ENCODE results near the gene CRYBB2. TPM values are rescaled to one million over a fixed set of nuclear protein-coding genes. Genes with fewer than 3 reads are reported as not detected.
"Not testable (repeated sequence)": the region's sequence is repeated elsewhere in the genome, so short reads cannot be mapped to it uniquely, and the experiment has no call there.

CRYBB2 gene
- total RNA-seq, 2 donors from 2014 or later = 0.77 TPM; not detected in 1

- no peaks in the 10 kb centered on the region for H3K27me3 Mint-ChIP-seq
These were observed 33.3 kb upstream of the CRYBB2 start for GRCh38 chr22:25186140-25186539.

GRCh38 chr22:25187469-25187868 lies 32.0 kb upstream of the CRYBB2 start:
- H3K27ac Mint-ChIP-seq = no peak overlapping the region

More at GRCh38 chr22:25186140-25186539, 33.3 kb upstream of the CRYBB2 start:
- Mint-ChIP-seq H3K27ac (no peak overlapping the region), H3K9me3 (no peaks in the 10 kb centered on the region), H3K4me1 (no peaks in the 10 kb centered on the region), H3K36me3 (ENCODE audit: low read depth) (no peaks in the 10 kb centered on the region), H3K4me3 (no peak overlapping the region)
- ATAC-seq (replicated peaks) = no peak

DNA sequence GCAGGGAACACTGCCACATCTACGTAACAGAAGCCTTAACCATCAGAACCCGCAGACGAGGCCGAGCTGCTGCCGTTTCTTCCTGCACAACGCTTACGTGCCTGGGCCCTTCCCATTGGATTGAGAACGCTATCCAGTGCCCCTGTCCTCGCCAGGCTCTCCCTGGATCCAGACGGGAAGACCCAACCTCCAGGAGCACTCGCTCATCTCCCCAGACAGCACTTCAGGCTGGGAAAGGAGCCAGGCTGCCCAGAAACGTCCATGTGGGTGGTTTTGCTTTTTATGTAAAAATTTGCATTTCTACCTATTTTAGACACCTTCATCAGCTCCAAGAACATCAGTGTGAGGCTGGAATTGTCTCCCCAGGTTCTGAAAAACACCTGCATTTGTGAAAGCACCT lies 27.0 kb upstream of the CRYBB2 start:
- no peaks in the 10 kb centered on the region for H3K36me3 Mint-ChIP-seq (ENCODE audit: low read depth)
- no peaks in the 10 kb centered on the region for H3K4me1 Mint-ChIP-seq
- H3K27me3 Mint-ChIP-seq = no peaks in the 10 kb centered on the region
- H3K9me3 Mint-ChIP-seq = no peaks in the 10 kb centered on the region
- no peak overlapping the region for H3K27ac Mint-ChIP-seq
- no peak overlapping the region for H3K4me3 Mint-ChIP-seq
- ATAC-seq (replicated peaks) = no peak

More at GRCh38 chr22:25187469-25187868, 32.0 kb upstream of the CRYBB2 start:
- no peak for ATAC-seq (replicated peaks)
- Mint-ChIP-seq H3K36me3 (ENCODE audit: low read depth) (no peaks in the 10 kb centered on the region), H3K4me3 (no peak overlapping the region), H3K27me3 (no peaks in the 10 kb centered on the region), H3K9me3 (no peaks in the 10 kb centered on the region), H3K4me1 (no peaks in the 10 kb centered on the region)

DNA sequence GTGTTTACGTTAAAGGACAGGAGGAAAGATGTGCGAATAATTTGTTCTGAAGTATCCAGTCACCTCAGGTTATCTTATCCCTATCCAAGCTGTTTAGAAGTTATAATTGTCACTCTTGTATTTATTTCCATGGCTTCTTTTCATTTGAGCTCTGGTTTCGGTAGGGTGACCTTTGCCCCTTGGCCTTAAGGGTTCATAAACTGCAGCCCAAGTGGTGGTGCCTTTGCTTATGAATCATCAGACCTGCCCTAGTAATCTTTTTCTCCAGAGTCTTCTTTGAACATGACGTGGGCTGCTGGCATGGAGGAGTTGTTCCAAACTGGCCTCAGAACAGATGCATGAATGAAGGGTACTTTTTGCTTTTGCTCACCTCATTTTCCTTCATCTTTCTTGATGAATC lies 26.3 kb upstream of the CRYBB2 start:
- Mint-ChIP-seq H3K36me3 (ENCODE audit: low read depth) (no peaks in the 10 kb centered on the region), H3K4me1 (no peaks in the 10 kb centered on the region), H3K27me3 (no peaks in the 10 kb centered on the region), H3K9me3 (no peaks in the 10 kb centered on the region), H3K4me3 (no peak overlapping the region), H3K27ac (no peak overlapping the region)
- no peak for ATAC-seq (replicated peaks)

DNA sequence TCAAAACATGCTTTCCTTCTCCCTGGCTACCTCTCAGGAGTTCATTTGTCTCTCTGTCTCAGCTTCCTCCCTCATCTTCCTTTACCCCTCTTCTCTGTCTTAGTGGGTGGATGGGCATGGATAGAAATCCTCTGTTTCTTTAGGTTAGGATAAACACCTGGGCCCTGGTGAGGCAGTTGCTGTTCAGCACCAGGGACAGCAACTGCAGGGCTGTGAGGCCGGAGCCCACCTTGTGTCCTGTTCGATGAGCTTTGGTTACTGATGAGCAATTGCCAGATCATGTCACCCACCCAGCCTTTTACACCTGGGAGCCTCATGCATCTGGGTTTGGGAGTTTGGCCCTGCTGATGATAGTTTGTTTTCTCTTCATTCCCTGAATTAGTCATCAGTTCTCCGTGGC lies 25.9 kb upstream of the CRYBB2 start:
- H3K36me3 Mint-ChIP-seq (ENCODE audit: low read depth) = no peaks in the 10 kb centered on the region
- H3K27me3 Mint-ChIP-seq = no peaks in the 10 kb centered on the region
- no peaks in the 10 kb centered on the region for H3K9me3 Mint-ChIP-seq
- no peak overlapping the region for H3K27ac Mint-ChIP-seq
- ATAC-seq (replicated peaks) = no peak
- H3K4me3 Mint-ChIP-seq = no peak overlapping the region
- no peaks in the 10 kb centered on the region for H3K4me1 Mint-ChIP-seq

GRCh38 chr22:25196326-25196725 lies 23.1 kb upstream of the CRYBB2 start:
- H3K27me3 Mint-ChIP-seq = no peaks in the 10 kb centered on the region
- no peak overlapping the region for H3K4me3 Mint-ChIP-seq
- H3K27ac Mint-ChIP-seq = no peak overlapping the region
- H3K4me1 Mint-ChIP-seq = no peaks in the 10 kb centered on the region
- H3K9me3 Mint-ChIP-seq = no peaks in the 10 kb centered on the region
- no peak for ATAC-seq (replicated peaks)
- no peaks in the 10 kb centered on the region for H3K36me3 Mint-ChIP-seq (ENCODE audit: low read depth)

DNA sequence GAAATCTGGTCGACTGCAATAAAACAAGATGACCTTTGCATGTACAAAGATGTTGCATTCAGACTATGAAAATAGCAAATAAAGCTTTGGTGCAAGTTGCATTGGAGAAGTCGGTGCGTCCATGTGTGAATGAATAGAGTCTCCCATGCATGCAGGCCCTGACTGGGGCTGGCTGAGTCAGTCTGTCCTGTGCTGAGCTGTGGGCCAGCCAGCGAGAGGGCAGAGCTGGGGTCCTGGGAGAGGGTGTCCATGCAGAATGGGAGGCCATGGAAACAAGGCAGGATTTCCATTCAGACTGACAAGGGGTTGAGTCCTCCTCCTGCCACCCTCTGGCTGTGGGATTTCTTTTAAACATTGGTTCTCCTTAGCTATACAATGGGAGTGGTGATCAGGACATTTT lies 22.1 kb upstream of the CRYBB2 start:
- no peak overlapping the region for H3K27ac Mint-ChIP-seq

DNA sequence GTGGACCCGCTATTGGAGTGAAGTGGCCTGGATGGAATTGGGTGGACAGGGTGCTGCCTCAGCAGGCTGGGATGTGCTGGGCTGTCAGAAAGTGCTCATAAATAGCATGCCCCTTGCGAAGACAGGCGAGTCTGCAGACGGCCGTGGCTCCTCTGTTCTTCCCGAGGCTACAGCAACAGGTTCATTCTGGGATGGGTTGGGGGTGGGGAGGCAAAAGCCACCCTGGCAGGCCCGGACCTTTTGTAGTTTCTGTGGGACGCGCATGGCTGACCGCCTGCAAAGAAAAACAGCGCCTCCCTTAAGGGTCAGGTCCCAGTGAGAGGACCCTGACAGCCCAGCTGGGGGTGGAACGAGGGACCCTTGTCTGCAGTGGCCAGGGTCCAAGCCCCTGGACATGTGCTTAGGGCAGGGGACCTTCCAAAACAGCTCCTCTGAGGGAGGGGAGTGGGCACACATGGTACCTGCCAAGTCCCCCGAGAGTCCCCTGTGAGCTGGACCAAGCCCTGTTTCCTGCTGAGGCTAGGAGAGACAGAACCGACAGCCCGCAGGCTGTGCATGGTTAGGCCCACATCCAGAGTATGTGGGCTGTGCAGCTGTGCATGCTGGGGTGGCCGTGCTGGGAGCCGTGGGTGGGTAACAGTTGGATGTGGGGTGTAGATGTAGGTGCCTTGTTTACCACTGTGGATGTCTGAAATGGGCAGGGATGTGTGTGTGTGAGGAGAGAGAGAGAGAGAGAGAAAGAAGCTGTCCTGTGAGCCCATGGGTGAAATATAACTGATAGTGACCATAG lies 19.5 kb upstream of the CRYBB2 start, which contains the start of gene CRYBB3:
Gene CRYBB3, plus strand, starts transcription at position 128 of the 790 bp plus-strand sequence. CDS start 1,539 bp downstream, outside the sequence.
- no peak for ATAC-seq (replicated peaks)
- H3K4me3 Mint-ChIP-seq = no peak within 1 kb of the TSS
- H3K27ac Mint-ChIP-seq = no peak within 1 kb of the TSS
- H3K36me3 Mint-ChIP-seq (ENCODE audit: low read depth) = no peaks in the 10 kb centered on the region
- H3K27me3 Mint-ChIP-seq = no peaks in the 10 kb centered on the region
- H3K9me3 Mint-ChIP-seq = no peaks in the 10 kb centered on the region
- no peaks in the 10 kb centered on the region for H3K4me1 Mint-ChIP-seq

More for the DNA sequence above, 22.1 kb upstream of the CRYBB2 start:
- Mint-ChIP-seq H3K27me3 (no peaks in the 10 kb centered on the region), H3K9me3 (no peaks in the 10 kb centered on the region), H3K4me1 (no peaks in the 10 kb centered on the region), H3K4me3 (no peak overlapping the region), H3K36me3 (ENCODE audit: low read depth) (no peaks in the 10 kb centered on the region)
- no peak for ATAC-seq (replicated peaks)

GRCh38 chr22:25200967-25201366 lies 18.5 kb upstream of the CRYBB2 start:
- H3K36me3 Mint-ChIP-seq (ENCODE audit: low read depth) = no peaks in the 10 kb centered on the region
- H3K27me3 Mint-ChIP-seq = no peaks in the 10 kb centered on the region
- no peak for ATAC-seq (replicated peaks)
- H3K4me3 Mint-ChIP-seq = no peak overlapping the region
- H3K4me1 Mint-ChIP-seq = no peaks in the 10 kb centered on the region
- no peaks in the 10 kb centered on the region for H3K9me3 Mint-ChIP-seq
- H3K27ac Mint-ChIP-seq = no peak overlapping the region

- H3K4me3 Mint-ChIP-seq = no peak overlapping the region
- no peaks in the 10 kb centered on the region for H3K36me3 Mint-ChIP-seq (ENCODE audit: low read depth)
- H3K27me3 Mint-ChIP-seq = no peaks in the 10 kb centered on the region
- H3K4me1 Mint-ChIP-seq = no peaks in the 10 kb centered on the region
- no peak for ATAC-seq (replicated peaks)
- no peaks in the 10 kb centered on the region for H3K9me3 Mint-ChIP-seq
- peak overlapping the region; percentile 25 for H3K27ac Mint-ChIP-seq
These were observed 17.7 kb upstream of the CRYBB2 start for GRCh38 chr22:25201557-25202273.

GRCh38 chr22:25202290-25202921 lies 17.0 kb upstream of the CRYBB2 start:
- ATAC-seq (replicated peaks) = peak; percentile 64
- Mint-ChIP-seq H3K27ac (peak overlapping the region; percentile 25), H3K36me3 (ENCODE audit: low read depth) (no peaks in the 10 kb centered on the region), H3K4me1 (no peaks in the 10 kb centered on the region), H3K9me3 (no peaks in the 10 kb centered on the region), H3K4me3 (no peak overlapping the region), H3K27me3 (no peaks in the 10 kb centered on the region)

GRCh38 chr22:25203082-25203481 lies 16.4 kb upstream of the CRYBB2 start:
- Mint-ChIP-seq H3K27me3 (no peaks in the 10 kb centered on the region), H3K4me1 (no peaks in the 10 kb centered on the region), H3K9me3 (no peaks in the 10 kb centered on the region), H3K27ac (no peak overlapping the region), H3K36me3 (ENCODE audit: low read depth) (no peaks in the 10 kb centered on the region), H3K4me3 (no peak overlapping the region)
- ATAC-seq (replicated peaks) = no peak

GRCh38 chr22:25204547-25204946 lies 14.9 kb upstream of the CRYBB2 start:
- H3K27me3 Mint-ChIP-seq; H3K4me3 Mint-ChIP-seq; ATAC-seq (replicated peaks); H3K9me3 Mint-ChIP-seq; H3K36me3 Mint-ChIP-seq (ENCODE audit: low read depth); H3K27ac Mint-ChIP-seq; H3K4me1 Mint-ChIP-seq: not testable (repeated sequence)

DNA sequence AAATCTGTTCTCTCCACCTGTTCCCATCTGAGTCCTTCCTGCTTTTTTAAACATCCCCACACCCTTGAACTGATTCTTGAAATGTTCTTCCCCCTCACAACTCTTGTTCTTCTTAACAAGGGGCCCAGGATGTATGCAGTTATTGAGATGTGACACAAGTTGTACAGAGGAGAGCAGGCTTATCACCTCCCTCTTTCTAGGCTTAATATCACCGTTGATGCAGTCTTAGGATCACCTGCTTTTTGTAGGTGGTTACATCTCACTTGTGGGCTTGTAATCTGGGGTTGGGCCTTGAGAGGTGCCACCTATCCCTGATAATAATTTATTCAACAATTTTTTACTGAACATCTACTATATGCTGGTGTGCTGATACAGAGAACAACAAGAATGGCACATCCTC lies 13.6 kb upstream of the CRYBB2 start:
- H3K27ac Mint-ChIP-seq = no peak overlapping the region
- H3K36me3 Mint-ChIP-seq (ENCODE audit: low read depth) = no peaks in the 10 kb centered on the region
- no peak for ATAC-seq (replicated peaks)
- no peak overlapping the region for H3K4me3 Mint-ChIP-seq
- H3K9me3 Mint-ChIP-seq = no peaks in the 10 kb centered on the region
- no peaks in the 10 kb centered on the region for H3K27me3 Mint-ChIP-seq
- no peaks in the 10 kb centered on the region for H3K4me1 Mint-ChIP-seq

- no peak for ATAC-seq (replicated peaks)
- Mint-ChIP-seq H3K27ac (no peak overlapping the region), H3K4me1 (no peaks in the 10 kb centered on the region), H3K27me3 (no peaks in the 10 kb centered on the region), H3K36me3 (ENCODE audit: low read depth) (no peaks in the 10 kb centered on the region), H3K9me3 (no peaks in the 10 kb centered on the region), H3K4me3 (no peak overlapping the region)
These were observed 12.4 kb upstream of the CRYBB2 start for GRCh38 chr22:25206998-25207397.
